HFF-Myc (cell line): ENCODE results near the gene ING3.
"Not testable (repeated sequence)": the region's sequence is repeated elsewhere in the genome, so short reads cannot be mapped to it uniquely, and the experiment has no call there.

Experiments
- DNase-seq: peaks from one replicate; pipeline ENCODE4 v3.0.0-alpha.2; 2011; ENCODE audit warnings: low read depth; ENCODE audit errors: extremely low read depth
- H3K4me3 ChIP-seq: replicated peaks from 2 replicates; pipeline ENCODE4 v1.5.1; 2011; ENCODE audit warnings: low read depth, mild to moderate bottlenecking, control low read depth, low read length
- TF ChIP-seq, protein P1 (sequence below): IDR thresholded peaks from 2 replicates; pipeline ENCODE4 v1.5.1; 2012; ENCODE audit warnings: mild to moderate bottlenecking, low read depth, low read length, control low read depth; ENCODE audit errors: missing control alignments

Gene ING3

DNA sequence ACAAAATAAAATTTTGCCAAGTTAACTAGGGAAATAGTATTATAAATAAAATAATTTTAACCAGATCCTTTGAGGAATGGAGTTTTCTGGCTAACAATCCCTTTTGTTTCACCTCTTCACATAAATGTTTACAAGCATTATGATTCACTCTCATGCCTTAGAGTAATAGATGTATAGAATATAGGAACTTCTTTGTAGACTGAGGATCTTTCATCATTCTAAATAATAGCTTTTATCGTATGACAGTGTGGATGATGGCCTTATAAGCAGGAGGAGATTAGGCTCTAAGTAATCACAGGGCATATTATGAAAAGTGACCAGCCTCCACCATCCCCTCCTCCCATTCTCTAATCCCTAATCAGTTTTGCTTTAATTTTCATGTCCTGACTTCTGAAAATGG lies 13.5 kb downstream of the ING3 start:
- no peak for DNase-seq
- no peak overlapping the region for H3K4me3 ChIP-seq
- TF ChIP-seq, protein P1, sequence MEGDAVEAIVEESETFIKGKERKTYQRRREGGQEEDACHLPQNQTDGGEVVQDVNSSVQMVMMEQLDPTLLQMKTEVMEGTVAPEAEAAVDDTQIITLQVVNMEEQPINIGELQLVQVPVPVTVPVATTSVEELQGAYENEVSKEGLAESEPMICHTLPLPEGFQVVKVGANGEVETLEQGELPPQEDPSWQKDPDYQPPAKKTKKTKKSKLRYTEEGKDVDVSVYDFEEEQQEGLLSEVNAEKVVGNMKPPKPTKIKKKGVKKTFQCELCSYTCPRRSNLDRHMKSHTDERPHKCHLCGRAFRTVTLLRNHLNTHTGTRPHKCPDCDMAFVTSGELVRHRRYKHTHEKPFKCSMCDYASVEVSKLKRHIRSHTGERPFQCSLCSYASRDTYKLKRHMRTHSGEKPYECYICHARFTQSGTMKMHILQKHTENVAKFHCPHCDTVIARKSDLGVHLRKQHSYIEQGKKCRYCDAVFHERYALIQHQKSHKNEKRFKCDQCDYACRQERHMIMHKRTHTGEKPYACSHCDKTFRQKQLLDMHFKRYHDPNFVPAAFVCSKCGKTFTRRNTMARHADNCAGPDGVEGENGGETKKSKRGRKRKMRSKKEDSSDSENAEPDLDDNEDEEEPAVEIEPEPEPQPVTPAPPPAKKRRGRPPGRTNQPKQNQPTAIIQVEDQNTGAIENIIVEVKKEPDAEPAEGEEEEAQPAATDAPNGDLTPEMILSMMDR, result no peak

DNA sequence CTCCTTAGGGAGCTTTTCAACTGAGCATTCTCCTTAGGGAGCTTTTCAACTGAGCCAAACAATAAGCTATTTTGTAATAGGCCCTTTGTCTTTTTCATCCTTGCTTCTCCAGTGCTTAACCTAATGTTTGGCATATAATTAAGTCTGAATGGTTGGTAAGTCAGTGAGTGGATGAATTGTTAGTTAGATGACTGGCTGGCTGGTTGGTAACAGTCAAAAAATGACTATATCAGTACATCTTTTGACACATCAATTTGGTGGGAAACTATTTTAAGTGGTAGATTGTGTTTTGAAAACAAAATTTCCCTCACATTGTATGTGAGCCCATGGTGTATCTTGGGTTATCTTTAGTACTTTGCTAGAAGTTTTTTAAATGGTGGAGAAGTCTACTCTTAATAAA lies 16.4 kb downstream of the ING3 start:
- H3K4me3 ChIP-seq, result no peak overlapping the region
- no peak for DNase-seq
- TF ChIP-seq, protein P1, result no peak

DNA sequence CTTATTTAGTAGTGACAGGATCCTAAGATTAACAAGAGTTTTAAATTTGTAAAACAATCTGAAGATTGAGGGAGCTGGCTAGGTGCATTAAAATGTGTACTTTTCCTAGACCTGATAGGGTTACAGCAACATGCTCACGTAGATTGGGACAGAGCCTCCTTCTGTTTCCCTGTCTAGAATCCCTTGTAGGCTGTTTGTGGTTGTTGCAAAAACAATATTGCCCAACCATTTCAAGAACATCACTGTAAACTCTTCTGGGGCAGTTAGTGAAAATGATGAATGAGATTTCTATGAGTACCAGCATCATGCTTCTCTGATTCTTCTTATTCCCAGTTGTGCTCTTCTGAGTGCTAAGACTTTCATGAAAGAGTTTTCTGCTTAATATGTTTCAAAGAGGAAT lies 23.3 kb downstream of the ING3 start:
- TF ChIP-seq, protein P1, result no peak
- no peak for DNase-seq
- no peak overlapping the region for H3K4me3 ChIP-seq

- no peak for DNase-seq
- TF ChIP-seq, protein P1, result no peak
Observed at GRCh38 chr7:120979765-120980499, 29.4 kb downstream of the ING3 start.

GRCh38 chr7:120981117-120981516 lies 30.5 kb downstream of the ING3 start:
- DNase-seq, result no peak

More at GRCh38 chr7:120979765-120980499, 29.4 kb downstream of the ING3 start:
- H3K4me3 ChIP-seq, result no peak overlapping the region

DNA sequence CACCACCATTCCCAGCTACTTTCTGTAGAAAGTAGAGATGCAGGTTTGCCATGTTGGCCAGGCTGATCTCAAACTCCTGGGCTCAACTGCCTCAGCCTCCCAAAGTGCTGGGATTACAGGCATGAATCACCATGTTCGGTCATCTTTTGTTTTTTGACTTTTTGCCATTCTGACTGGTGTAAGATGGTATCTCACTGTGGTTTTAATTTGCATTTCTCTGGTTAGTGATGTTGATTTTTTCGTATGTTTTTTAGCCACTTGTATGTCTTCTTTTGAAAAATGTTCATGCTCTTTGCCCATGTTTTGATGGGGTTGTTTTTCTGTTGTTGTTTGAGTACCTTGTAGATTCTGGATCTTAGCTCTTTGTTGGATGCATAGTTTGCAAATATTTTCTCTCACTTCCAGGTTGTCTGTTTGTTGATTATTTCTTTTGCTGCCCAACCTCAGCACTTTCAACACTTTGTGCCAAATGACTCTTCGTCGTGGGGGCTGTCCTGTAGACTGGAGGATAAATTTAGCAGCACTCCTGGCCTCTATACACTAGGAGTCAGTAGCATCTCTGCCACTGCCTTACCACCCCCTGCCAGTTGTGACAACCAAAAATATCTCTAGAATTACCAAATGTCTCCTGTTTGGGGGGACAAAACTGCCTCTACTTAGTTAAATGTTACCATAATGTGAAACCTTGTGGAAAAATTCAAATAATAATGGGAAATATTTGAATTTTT lies 31.5 kb downstream of the ING3 start:
- H3K4me3 ChIP-seq, result no peak overlapping the region
- TF ChIP-seq, protein P1, result no peak
- no peak for DNase-seq

More at GRCh38 chr7:120981117-120981516, 30.5 kb downstream of the ING3 start:
- no peak overlapping the region for H3K4me3 ChIP-seq
- TF ChIP-seq, protein P1, result no peak

DNA sequence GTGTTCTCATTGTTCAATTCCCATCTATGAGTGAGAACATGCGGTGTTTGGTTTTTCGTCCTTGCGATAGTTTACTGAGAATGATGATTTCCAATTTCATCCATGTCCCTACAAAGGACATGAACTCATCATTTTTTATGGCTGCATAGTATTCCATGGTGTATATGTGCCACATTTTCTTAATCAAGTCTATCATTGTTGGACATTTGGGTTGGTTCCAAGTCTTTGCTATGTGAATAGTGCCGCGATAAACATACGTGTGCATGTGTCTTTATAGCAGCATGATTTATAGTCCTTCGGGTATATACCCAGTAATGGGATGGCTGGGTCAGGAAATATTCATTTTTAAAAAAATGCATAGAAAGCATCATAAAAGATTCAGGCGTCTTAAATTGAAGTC lies 33.0 kb downstream of the ING3 start:
- not testable (repeated sequence) for H3K4me3 ChIP-seq

More for the DNA sequence above, 33.0 kb downstream of the ING3 start:
- DNase-seq, result not testable (repeated sequence)
